ENCODE results near the gene KLHL28.

Gene KLHL28

GRCh38 chr14:44982594-44982993 is 20.8 kb upstream of the KLHL28 start:
- H3K27me3 ChIP-seq (ENCODE audit: low read depth, low read length) = no peaks in the 10 kb centered on the region
- no peak for TF ChIP-seq EZH2phosphoT487 (IDR thresholded peaks at IDR 0.05; ENCODE audit: low read depth)
- TF ChIP-seq, protein P1, sequence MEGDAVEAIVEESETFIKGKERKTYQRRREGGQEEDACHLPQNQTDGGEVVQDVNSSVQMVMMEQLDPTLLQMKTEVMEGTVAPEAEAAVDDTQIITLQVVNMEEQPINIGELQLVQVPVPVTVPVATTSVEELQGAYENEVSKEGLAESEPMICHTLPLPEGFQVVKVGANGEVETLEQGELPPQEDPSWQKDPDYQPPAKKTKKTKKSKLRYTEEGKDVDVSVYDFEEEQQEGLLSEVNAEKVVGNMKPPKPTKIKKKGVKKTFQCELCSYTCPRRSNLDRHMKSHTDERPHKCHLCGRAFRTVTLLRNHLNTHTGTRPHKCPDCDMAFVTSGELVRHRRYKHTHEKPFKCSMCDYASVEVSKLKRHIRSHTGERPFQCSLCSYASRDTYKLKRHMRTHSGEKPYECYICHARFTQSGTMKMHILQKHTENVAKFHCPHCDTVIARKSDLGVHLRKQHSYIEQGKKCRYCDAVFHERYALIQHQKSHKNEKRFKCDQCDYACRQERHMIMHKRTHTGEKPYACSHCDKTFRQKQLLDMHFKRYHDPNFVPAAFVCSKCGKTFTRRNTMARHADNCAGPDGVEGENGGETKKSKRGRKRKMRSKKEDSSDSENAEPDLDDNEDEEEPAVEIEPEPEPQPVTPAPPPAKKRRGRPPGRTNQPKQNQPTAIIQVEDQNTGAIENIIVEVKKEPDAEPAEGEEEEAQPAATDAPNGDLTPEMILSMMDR (IDR thresholded peaks at IDR 0.05; ENCODE audit: low read depth, low read length) = no peak
- H3K36me3 ChIP-seq (replicated peaks; ENCODE audit: low read depth, low read length) = peaks cover 4% of the 10 kb centered on the region
- no peak overlapping the region for H3K9ac ChIP-seq (ENCODE audit: low read length)
- no peak overlapping the region for H2AFZ ChIP-seq (ENCODE audit: low read depth, low read length)
- no peaks in the 10 kb centered on the region for H3K9me3 ChIP-seq (ENCODE audit: insufficient read depth, low read length)
- H4K20me1 ChIP-seq (ENCODE audit: insufficient read depth, low read length) = 0 out of 2 replicates have a peak, but pooled peaks cover 3% of the 10 kb centered on the region
- H3K4me2 ChIP-seq (ENCODE audit: low read length) = no peak overlapping the region
- H3K27ac ChIP-seq (ENCODE audit: low read length) = no peak overlapping the region
- peaks cover 45% of the 10 kb centered on the region for H3K79me2 ChIP-seq (ENCODE audit: low read length)
- H3K4me1 ChIP-seq (ENCODE audit: low read length) = no peaks in the 10 kb centered on the region; the same call in 1 of the 2 replicates
- H3K4me3 ChIP-seq (ENCODE audit: low read length) = no peak overlapping the region

DNA sequence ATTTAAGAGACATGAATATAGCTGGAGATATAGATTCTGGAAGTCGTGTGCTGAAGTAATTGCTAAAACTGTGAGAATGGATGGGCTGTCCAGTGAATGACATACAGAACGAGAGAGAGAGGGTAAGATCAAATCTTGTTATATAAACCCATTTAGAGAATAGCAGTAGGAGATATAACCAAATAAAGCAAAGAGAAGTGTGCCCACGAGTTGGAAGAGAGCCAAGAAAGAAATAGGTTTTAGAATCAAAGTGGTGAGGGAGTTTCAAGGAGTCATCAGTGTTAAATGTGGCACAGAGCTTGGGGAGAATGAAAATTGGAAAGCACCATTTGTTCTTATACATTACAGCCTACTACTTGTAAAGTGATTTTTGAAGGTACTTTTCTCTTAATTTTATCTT is 19.5 kb upstream of the KLHL28 start:
- Histone ChIP-seq H2AFZ (ENCODE audit: low read depth, low read length) (no peak overlapping the region), H3K9ac (ENCODE audit: low read length) (no peak overlapping the region), H3K4me2 (ENCODE audit: low read length) (no peak overlapping the region), H3K27me3 (ENCODE audit: low read depth, low read length) (no peaks in the 10 kb centered on the region), H3K4me1 (ENCODE audit: low read length) (no peaks in the 10 kb centered on the region; the same call in 1 of the 2 replicates), H4K20me1 (ENCODE audit: insufficient read depth, low read length) (0 out of 2 replicates have a peak, but pooled peaks cover 3% of the 10 kb centered on the region), H3K36me3 (replicated peaks; ENCODE audit: low read depth, low read length) (peaks cover 4% of the 10 kb centered on the region), H3K9me3 (ENCODE audit: insufficient read depth, low read length) (no peaks in the 10 kb centered on the region), H3K4me3 (ENCODE audit: low read length) (no peak overlapping the region), H3K79me2 (ENCODE audit: low read length) (peaks cover 55% of the 10 kb centered on the region), H3K27ac (ENCODE audit: low read length) (no peak overlapping the region)
- no peak for TF ChIP-seq EZH2phosphoT487 (IDR thresholded peaks at IDR 0.05; ENCODE audit: low read depth)
- TF ChIP-seq, protein P1 (IDR thresholded peaks at IDR 0.05; ENCODE audit: low read depth, low read length) = no peak

GRCh38 chr14:44979740-44980356 is 18.1 kb upstream of the KLHL28 start:
- H4K20me1 ChIP-seq (ENCODE audit: insufficient read depth, low read length) = 0 out of 2 replicates have a peak, but pooled peaks cover 3% of the 10 kb centered on the region
- no peaks in the 10 kb centered on the region for H3K27me3 ChIP-seq (ENCODE audit: low read depth, low read length)
- no peaks in the 10 kb centered on the region for H3K9me3 ChIP-seq (ENCODE audit: insufficient read depth, low read length)
- H2AFZ ChIP-seq (ENCODE audit: low read depth, low read length) = no peak overlapping the region
- no peak overlapping the region for H3K4me2 ChIP-seq (ENCODE audit: low read length)
- TF ChIP-seq, protein P1 (IDR thresholded peaks at IDR 0.05; ENCODE audit: low read depth, low read length) = no peak
- TF ChIP-seq EZH2phosphoT487 (IDR thresholded peaks at IDR 0.05; ENCODE audit: low read depth) = no peak
- peaks cover 4% of the 10 kb centered on the region for H3K36me3 ChIP-seq (replicated peaks; ENCODE audit: low read depth, low read length)
- H3K9ac ChIP-seq (ENCODE audit: low read length) = no peak overlapping the region
- no peaks in the 10 kb centered on the region; the same call in 1 of the 2 replicates for H3K4me1 ChIP-seq (ENCODE audit: low read length)
- H3K79me2 ChIP-seq (ENCODE audit: low read length) = peaks cover 59% of the 10 kb centered on the region
- H3K4me3 ChIP-seq (ENCODE audit: low read length) = no peak overlapping the region
- no peak overlapping the region for H3K27ac ChIP-seq (ENCODE audit: low read length)

DNA sequence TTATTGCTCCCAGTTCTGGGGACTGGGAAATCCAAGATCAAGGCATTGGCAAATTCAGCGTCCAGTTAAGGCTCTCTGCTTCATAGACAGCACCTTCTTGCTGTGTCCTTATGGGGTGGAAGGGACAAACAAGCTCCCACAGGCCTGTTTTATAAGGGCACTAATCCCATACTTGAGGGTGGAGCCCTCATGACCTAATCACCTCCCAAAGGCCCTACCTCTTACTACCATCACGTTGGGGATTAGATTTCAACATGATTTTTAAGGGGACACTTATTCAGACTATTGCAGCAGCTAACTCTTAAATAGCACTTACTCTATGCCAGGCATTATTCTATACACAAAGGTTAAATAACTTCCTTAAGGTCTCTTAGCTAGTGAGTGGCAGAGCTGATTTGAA is 17.5 kb upstream of the KLHL28 start:
- Histone ChIP-seq H3K9ac (ENCODE audit: low read length) (no peak overlapping the region), H3K4me1 (ENCODE audit: low read length) (no peaks in the 10 kb centered on the region; the same call in 1 of the 2 replicates), H3K27ac (ENCODE audit: low read length) (no peak overlapping the region), H3K4me3 (ENCODE audit: low read length) (no peak overlapping the region), H2AFZ (ENCODE audit: low read depth, low read length) (no peak overlapping the region), H3K79me2 (ENCODE audit: low read length) (peaks cover 62% of the 10 kb centered on the region), H3K9me3 (ENCODE audit: insufficient read depth, low read length) (no peaks in the 10 kb centered on the region), H3K27me3 (ENCODE audit: low read depth, low read length) (no peaks in the 10 kb centered on the region), H3K4me2 (ENCODE audit: low read length) (no peak overlapping the region), H4K20me1 (ENCODE audit: insufficient read depth, low read length) (0 out of 2 replicates have a peak, but pooled peaks cover 3% of the 10 kb centered on the region), H3K36me3 (replicated peaks; ENCODE audit: low read depth, low read length) (peaks cover 4% of the 10 kb centered on the region)
- TF ChIP-seq EZH2phosphoT487 (IDR thresholded peaks at IDR 0.05; ENCODE audit: low read depth) = no peak
- TF ChIP-seq, protein P1 (IDR thresholded peaks at IDR 0.05; ENCODE audit: low read depth, low read length) = no peak
